Heart left ventricle (tissue), 16 donors: Measurements from ENCODE around the gene AGK. TPM values are rescaled to one million over a fixed set of nuclear protein-coding genes. Genes with fewer than 3 reads are reported as not detected.

Experiments
- ATAC-seq, 4 donors: fragments of 200-7000 bp; cut with Tn5 transposase; one replicate each; pipeline ENCODE4 v1.9.1; 2020 to 2022; ENCODE audit warnings: moderate library complexity in 4 of 4, mild to moderate bottlenecking in 3 of 4, moderate number of reproducible peaks in 1 of 4
- DNase-seq, 5 donors: peaks; one replicate each; pipeline ENCODE4 v3.0.0-alpha.2; 2020
- H3K27ac ChIP-seq, 12 donors: fragments of 200-600 bp; sonication (generic) in 4 of 12; one replicate each; pipeline versions ENCODE4 v1.5.0 to v1.8.0; 2016 to 2022; ENCODE audit warnings: mild to moderate bottlenecking in 2 of 12
- H3K27me3 ChIP-seq, 9 donors: fragments of 200-600 bp; sonication (generic) in 2 of 9; one replicate each; pipeline versions ENCODE4 v1.5.1 to v1.8.0; 2016 to 2022; ENCODE audit warnings: mild to moderate bottlenecking in 3 of 9
- H3K36me3 ChIP-seq, 9 donors: fragments of 200-600 bp; sonication (generic) in 2 of 9; one replicate each; pipeline versions ENCODE4 v1.5.0 to v1.8.0; 2018 to 2022; ENCODE audit warnings: mild to moderate bottlenecking in 2 of 9
- H3K4me1 ChIP-seq, 12 donors: fragments of 200-600 bp; sonication (generic) in 4 of 12; one replicate each; pipeline versions ENCODE4 v1.5.0 to v1.8.0; 2016 to 2022; ENCODE audit warnings: mild to moderate bottlenecking in 3 of 12
- H3K4me3 ChIP-seq, 12 donors: fragments of 200-600 bp; sonication (generic) in 4 of 12; one replicate each; pipeline versions ENCODE4 v1.5.0 to v1.8.0; 2017 to 2022; ENCODE audit warnings: mild to moderate bottlenecking in 9 of 12, moderate library complexity in 4 of 12
- H3K9me3 ChIP-seq, 12 donors: fragments of 200-600 bp; sonication (generic) in 4 of 12; one replicate each; pipeline versions ENCODE4 v1.5.0 to v1.8.0; 2016 to 2022; ENCODE audit warnings: mild to moderate bottlenecking in 1 of 12
- CTCF ChIP-seq, 12 donors: fragments of 200-600 bp; sonication (generic) in 4 of 12; IDR thresholded peaks; one replicate each; pipeline versions ENCODE4 v1.5.0 to v1.8.0; 2018 to 2022; ENCODE audit warnings: antibody characterized with exemption in 12 of 12, mild to moderate bottlenecking in 5 of 12
- POLR2A ChIP-seq, 2 donors: fragments of 450-650 bp; IDR thresholded peaks; one replicate each; pipeline ENCODE4 v1.6.1; 2017; ENCODE audit warnings: antibody characterized with exemption in 2 of 2, mild to moderate bottlenecking in 2 of 2, moderate library complexity in 2 of 2
- WGBS, 4 donors: extraction: QIAGEN DNeasy Blood & Tissue Kit in 2 of 4; methylation state at CpG; one replicate each; pipeline versions ENCODE4 v1.1.5 to v1.1.7; 2013 to 2018; 5-methylcytosine and 5-hydroxymethylcytosine counted together
- intact Hi-C, 10 donors: fragments of 100-400 bp; cut with DNase I; formaldehyde crosslinking; loops; one replicate each; pipeline versions ENCODE4 v1.11.1 to v1.14.2; 2022
- polyA plus RNA-seq, 2 donors: library from polyadenylated mRNA; stranded (reverse); fragments of 200-250 nt; gene quantifications; one replicate each; pipeline ENCODE4 v1.2.3, GENCODE V29; 2013
- total RNA-seq, 9 donors: library from RNA; depleted of rRNA in 2 of 9; stranded (reverse); fragments of >200 nt in 2 of 9; fragmentation: NEBNext Ultra II Directional in 3 of 9; extraction: Animal tissue kit (Norgen Biotek cat#: 25700) in 3 of 9; gene quantifications; one replicate each; pipeline versions ENCODE4 v1.1.0 to v1.2.4, GENCODE V29; 2016 to 2023
- donor health status: ischemic (EF 13 %, LVEDD 7.1; RV severe dilation, severe dysfunction).
- donor health status: healthy with polysubstance abuse.
- donor health status: DM: no; HTN: yes; CAD: no.
- donor health status: DM: no; HTN: no; CAD: no.
- donor health status: ischemic (EF 25% LVEDD 6.9; RV normal size, moderate dysfunction).
- donor health status: ischemic (EF 25% LVEDD 5.7; RV mildly dilated, moderate dysfunction).
- donor health status: healthy.
- donor health status: DM: yes; HTN: yes; CAD: no.
- donor health status: ischemic (EF 35%, LVEDD 5.7; RV mildly dilated, moderate dysfunction).
- donor health status: nonischemic (EF 11% LVEDD 7.7; RV severe dilation, severe dysfunction).
- donor health status: DM: yes; HTN: yes; CAD: no.
- donor health status: PGD.
- donor health status: ischemic (EF 29% LVEDD 5.4; RV normal size, mild dysfunction).
- donor health status: nonischemic (EF 23%, LVEDD 6.1; RV moderate dilation, normal function).

Gene AGK
- total and polyA plus RNA-seq, 11 donors: 21.4 to 49.8 (median 37.9) TPM

GRCh38 chr7:141598408-141598807 lies 47.2 kb downstream of the AGK start:
- Histone ChIP-seq H3K9me3 (no peaks in the 10 kb centered on the region), H3K4me3 (no peak overlapping the region), H3K4me1 (peaks cover 0 to 7% (median 0%) of the 10 kb centered on the region in 12 donors), H3K36me3 (peaks cover 0 to 77% (median 40%) of the 10 kb centered on the region in 9 donors), H3K27me3 (no peaks in the 10 kb centered on the region), H3K27ac (no peak overlapping the region)
- DNase-seq (no peak), ATAC-seq (no peak)
- intact Hi-C loops: no loop called here
- 95 to 98% (median 97%) methylated on average over 2 of the region's 2 CpGs for WGBS, 4 donors
- TF ChIP-seq CTCF (IDR thresholded peaks at IDR 0.05) (no peak), POLR2A (IDR thresholded peaks at IDR 0.05) (no peak)

- intact Hi-C loops: no loop called here
- TF ChIP-seq CTCF (IDR thresholded peaks at IDR 0.05): no peak
- TF ChIP-seq POLR2A (IDR thresholded peaks at IDR 0.05): no peak
- no peaks in the 10 kb centered on the region for H3K27me3 ChIP-seq
- no peaks in the 10 kb centered on the region for H3K4me1 ChIP-seq
- whole genome bisulfite sequencing, 4 donors: 85 to 92% (median 90%) methylated on average over 4 of the region's 4 CpGs
- no peak overlapping the region for H3K4me3 ChIP-seq
- no peaks in the 10 kb centered on the region for H3K9me3 ChIP-seq
- H3K27ac ChIP-seq: no peak overlapping the region
- H3K36me3 ChIP-seq: peaks cover 0 to 80% (median 38%) of the 10 kb centered on the region in 9 donors
- DNase-seq: no peak
- ATAC-seq: no peak
These were observed 49.2 kb downstream of the AGK start for GRCh38 chr7:141600168-141601006.

- TF ChIP-seq POLR2A (IDR thresholded peaks at IDR 0.05): no peak
- TF ChIP-seq CTCF (IDR thresholded peaks at IDR 0.05): no peak
- Histone ChIP-seq H3K9me3 (no peaks in the 10 kb centered on the region), H3K27me3 (no peaks in the 10 kb centered on the region), H3K4me3 (no peak overlapping the region), H3K4me1 (no peaks in the 10 kb centered on the region), H3K27ac (no peak overlapping the region), H3K36me3 (peaks cover 0 to 74% (median 43%) of the 10 kb centered on the region in 9 donors)
- WGBS, 4 donors: 94 to 97% (median 96%) methylated on average over 3 of the region's 3 CpGs
- DNase-seq (no peak), ATAC-seq (no peak)
- intact Hi-C loops: no loop called here
These were observed 58.4 kb downstream of the AGK start for GRCh38 chr7:141609576-141609975.

- Histone ChIP-seq H3K36me3 (peaks cover 0 to 74% (median 47%) of the 10 kb centered on the region in 9 donors), H3K27me3 (no peaks in the 10 kb centered on the region), H3K27ac (no peak overlapping the region), H3K4me3 (no peak overlapping the region), H3K9me3 (no peaks in the 10 kb centered on the region), H3K4me1 (no peaks in the 10 kb centered on the region)
- TF ChIP-seq POLR2A (IDR thresholded peaks at IDR 0.05) (no peak), CTCF (IDR thresholded peaks at IDR 0.05) (no peak)
- intact Hi-C loops: no loop called here
- no peak for ATAC-seq
- DNase-seq: no peak
- 93 to 98% (median 96%) methylated on average over 1 of the region's 1 CpG for WGBS, 4 donors
These were observed 59.5 kb downstream of the AGK start for GRCh38 chr7:141610671-141611070.
